ENCODE data around the gene TOMM20L. TPM values are rescaled to one million over a fixed set of nuclear protein-coding genes. Genes with fewer than 3 reads are reported as not detected.

Gene TOMM20L
- total and polyA plus RNA-seq, 7 experiments from 2014 or later: not detected

Other genes starting within 250 kb of the TOMM20L start
- not detected for gene ARMH4, start 243.7 kb upstream of the TOMM20L start, total RNA-seq
- gene ARMH4, start 243.7 kb upstream of the TOMM20L start, polyA plus RNA-seq: 1 to 10 TPM in 1 of 2 donors, not detected in 1; 1.7 TPM
- gene ACTR10, start 195.8 kb upstream of the TOMM20L start, total RNA-seq: 10 to 100 TPM; 40.0 to 54.6 (median 50.4) TPM
- gene ACTR10, start 195.8 kb upstream of the TOMM20L start, polyA plus RNA-seq: 10 to 100 TPM; 53.2 to 90.8 TPM
- gene PSMA3, start 151.1 kb upstream of the TOMM20L start, total RNA-seq: 100 to 1,000 TPM in 2 of 5 experiments, 10 to 100 TPM in 3; 76.5 to 357 (median 97.1) TPM
- 100 to 1,000 TPM; 161 to 163 TPM for gene PSMA3, start 151.1 kb upstream of the TOMM20L start, polyA plus RNA-seq
- gene ARID4A, start 97.4 kb upstream of the TOMM20L start, total RNA-seq: 10 to 100 TPM; 29.0 to 79.2 (median 73.3) TPM
- gene ARID4A, start 97.4 kb upstream of the TOMM20L start, polyA plus RNA-seq: 10 to 100 TPM; 25.7 to 34.5 TPM
- 10 to 100 TPM; 22.1 to 42.5 (median 37.0) TPM for gene TIMM9, start 31.6 kb downstream of the TOMM20L start, total RNA-seq
- gene TIMM9, start 31.6 kb downstream of the TOMM20L start, polyA plus RNA-seq: 10 to 100 TPM; 63.7 to 89.8 TPM
- gene KIAA0586, start 31.8 kb downstream of the TOMM20L start, total RNA-seq: 10 to 100 TPM; 26.4 to 52.5 (median 34.8) TPM
- gene KIAA0586, start 31.8 kb downstream of the TOMM20L start, polyA plus RNA-seq: 10 to 100 TPM; 29.2 to 33.1 TPM
- 10 to 100 TPM in 4 of 5 experiments, 1 to 10 TPM in 1; 8.2 to 32.3 (median 15.0) TPM for gene DACT1, start 242.0 kb downstream of the TOMM20L start, total RNA-seq
- 10 to 100 TPM; 18.5 to 38.7 TPM for gene DACT1, start 242.0 kb downstream of the TOMM20L start, polyA plus RNA-seq

All from naive thymus-derived CD4-positive, alpha-beta T cell (primary cell).